Measurements from ENCODE around the gene SMPDL3B.

- TF ChIP-seq, protein P1, sequence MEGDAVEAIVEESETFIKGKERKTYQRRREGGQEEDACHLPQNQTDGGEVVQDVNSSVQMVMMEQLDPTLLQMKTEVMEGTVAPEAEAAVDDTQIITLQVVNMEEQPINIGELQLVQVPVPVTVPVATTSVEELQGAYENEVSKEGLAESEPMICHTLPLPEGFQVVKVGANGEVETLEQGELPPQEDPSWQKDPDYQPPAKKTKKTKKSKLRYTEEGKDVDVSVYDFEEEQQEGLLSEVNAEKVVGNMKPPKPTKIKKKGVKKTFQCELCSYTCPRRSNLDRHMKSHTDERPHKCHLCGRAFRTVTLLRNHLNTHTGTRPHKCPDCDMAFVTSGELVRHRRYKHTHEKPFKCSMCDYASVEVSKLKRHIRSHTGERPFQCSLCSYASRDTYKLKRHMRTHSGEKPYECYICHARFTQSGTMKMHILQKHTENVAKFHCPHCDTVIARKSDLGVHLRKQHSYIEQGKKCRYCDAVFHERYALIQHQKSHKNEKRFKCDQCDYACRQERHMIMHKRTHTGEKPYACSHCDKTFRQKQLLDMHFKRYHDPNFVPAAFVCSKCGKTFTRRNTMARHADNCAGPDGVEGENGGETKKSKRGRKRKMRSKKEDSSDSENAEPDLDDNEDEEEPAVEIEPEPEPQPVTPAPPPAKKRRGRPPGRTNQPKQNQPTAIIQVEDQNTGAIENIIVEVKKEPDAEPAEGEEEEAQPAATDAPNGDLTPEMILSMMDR (IDR thresholded peaks at IDR 0.05), result no peak
- no peak for TF ChIP-seq POLR2AphosphoS5 (IDR thresholded peaks at IDR 0.05)
- no peak for TF ChIP-seq POLR2A (IDR thresholded peaks at IDR 0.05)
Observed at GRCh38 chr1:27928216-27928954, 6.4 kb upstream of the SMPDL3B start.

Measured in prostate gland (tissue), 2 donors.